Activated CD4-positive, alpha-beta T cell treated with anti-CD3 and anti-CD28 coated beads, Interleukin-2, amount 50 U/mL, for 24 hours (primary cell): ENCODE data around the gene MAP2K6.

Experiments
- DNase-seq, 2 donors: peaks; one replicate each; pipeline ENCODE4 v3.0.0-alpha.2; 2020; ENCODE audit warnings: low read depth in 1 of 2, low spot score in 1 of 2

MAP2K6 gene

DNA sequence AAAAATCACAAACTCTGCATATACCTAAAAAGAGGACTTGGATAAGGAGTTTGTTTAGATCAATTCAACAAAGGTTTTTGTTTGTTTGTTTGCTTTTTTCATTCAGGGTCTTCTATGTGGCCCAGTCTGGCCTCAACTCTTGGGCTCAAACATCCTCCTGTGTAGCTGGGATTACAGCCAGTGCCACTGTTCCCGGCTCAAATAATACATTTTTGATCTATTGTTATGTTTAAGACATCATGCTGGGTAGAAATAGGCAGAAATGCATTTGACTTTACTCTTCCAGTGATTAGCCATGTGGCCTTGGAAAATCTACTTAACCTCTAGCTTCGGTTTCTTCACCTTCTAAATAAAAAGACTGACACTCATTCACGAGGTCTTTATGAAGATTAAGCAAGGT lies 11.5 kb downstream of the MAP2K6 start:
- no peak for DNase-seq

DNA sequence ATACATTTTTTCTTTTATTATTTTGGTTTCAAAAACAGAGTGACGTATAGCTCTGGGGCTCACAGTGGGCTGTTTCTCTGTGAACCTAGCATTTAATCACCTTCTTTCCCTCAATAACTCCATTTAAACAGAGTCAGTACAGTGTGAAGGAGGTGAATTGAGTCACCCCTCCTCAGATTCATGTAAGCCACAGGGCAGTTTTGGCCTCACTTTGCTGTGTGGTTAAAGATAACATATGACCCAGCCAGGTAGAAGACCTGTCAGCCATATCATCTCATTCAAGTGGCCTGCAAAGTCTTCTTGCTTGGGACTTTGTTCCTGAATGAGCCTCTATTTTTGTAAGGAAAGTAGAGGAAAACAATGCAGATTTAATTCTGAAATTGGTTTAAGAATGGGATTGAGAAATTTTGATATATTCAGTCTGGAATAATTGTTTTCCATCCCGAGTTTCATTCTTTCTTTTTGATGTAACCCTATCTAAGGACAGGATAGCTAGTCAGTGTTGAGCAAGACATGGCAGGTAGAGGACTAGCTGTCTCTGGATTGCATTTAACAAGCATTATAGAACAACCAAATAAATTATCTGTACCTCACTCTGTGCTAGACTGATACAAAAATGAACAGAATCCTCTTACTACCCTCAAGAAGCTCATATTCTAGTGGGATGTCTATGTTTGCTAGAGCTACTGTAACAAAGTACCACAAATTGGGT lies 13.1 kb downstream of the MAP2K6 start:
- DNase-seq: no peak

DNA sequence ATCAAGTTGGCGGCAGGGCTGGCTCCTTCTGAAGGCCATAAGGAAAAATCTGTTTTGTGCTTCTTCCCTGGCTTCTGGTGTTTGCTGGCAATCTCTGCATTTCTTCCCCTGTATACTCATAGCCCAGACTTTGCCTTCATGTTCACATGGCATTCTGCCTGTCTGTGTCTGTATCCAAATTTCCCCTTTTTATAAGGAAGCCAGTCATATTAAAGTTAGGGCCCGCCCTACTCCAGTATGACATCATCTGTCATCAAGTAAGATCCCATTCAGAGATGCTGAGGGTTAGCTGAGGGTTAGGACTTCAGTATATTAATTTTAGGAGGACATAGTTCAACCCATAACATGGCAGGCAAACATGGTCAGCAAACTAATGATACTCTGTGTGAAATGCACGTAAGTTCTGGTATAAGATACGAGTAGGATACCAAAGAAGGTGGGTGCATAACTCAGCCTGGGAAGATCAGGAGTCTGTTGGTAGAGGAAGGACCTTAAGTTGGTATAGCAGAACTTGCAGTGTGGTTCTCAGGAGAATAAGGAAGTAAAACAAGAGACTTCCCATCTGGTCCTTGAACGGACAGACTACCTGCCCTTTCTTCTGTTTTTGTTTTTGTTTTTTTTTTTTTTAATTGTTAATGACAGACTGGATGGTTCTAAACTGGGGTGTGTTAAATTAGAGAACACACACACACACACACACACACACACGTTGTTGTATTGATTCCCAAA lies 13.9 kb downstream of the MAP2K6 start:
- DNase-seq: no peak

DNA sequence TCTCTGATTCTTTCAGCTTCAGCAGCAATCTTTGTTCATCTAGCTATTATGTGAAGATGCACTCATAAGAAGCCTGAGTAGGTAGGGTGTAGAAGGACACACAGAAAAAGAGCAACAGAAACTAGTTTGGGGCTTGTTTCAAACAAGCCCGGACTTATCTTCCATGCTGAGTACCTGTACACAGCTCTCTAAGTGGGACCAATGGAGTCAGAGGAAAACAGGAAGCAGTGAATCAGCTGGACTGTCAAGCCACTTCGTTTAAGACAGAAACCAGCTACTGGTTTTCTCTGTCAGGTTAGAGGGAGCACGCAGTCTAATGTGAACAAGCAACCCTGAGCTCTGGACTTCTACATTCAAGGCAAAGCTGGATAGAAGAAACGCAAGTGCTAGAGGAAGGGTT lies 16.0 kb downstream of the MAP2K6 start:
- no peak for DNase-seq

DNA sequence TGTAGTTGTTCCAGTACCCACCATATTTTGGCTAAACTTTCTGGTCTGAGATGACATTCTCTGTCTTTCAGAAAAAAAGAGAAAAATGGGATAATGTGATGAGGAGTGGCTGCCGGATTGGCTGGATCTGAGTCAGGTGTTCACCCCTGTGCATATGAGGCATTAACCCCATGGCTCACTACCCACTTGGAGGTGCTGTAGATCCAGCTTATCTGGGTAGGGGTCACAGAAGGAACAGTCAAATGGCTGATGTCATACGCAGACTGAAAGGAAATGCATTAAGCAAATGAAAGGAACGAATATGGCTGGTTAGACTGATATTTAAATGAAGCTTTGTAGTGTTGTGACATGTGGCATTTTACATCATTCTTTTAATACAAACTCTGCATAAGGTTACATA lies 17.3 kb downstream of the MAP2K6 start:
- no peak for DNase-seq

DNA sequence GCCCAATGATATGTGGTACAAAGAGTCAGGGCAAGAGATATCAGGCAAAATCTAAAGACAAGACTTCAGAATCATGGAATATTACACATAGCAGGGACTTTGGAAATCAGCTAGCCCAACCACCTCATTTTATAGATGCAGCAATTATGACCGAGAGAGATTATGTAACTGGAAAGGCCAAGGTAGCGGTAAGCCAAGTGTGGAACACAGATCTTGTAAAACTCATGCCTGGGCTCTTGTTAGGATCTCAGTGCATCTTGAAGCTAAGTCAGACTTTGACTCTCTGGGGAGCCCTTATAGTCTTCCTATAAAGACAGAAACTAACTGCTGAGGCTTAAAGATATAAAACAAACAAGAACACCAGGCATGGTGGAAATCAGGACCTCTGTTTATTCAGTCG lies 18.6 kb downstream of the MAP2K6 start:
- no peak for DNase-seq

DNA sequence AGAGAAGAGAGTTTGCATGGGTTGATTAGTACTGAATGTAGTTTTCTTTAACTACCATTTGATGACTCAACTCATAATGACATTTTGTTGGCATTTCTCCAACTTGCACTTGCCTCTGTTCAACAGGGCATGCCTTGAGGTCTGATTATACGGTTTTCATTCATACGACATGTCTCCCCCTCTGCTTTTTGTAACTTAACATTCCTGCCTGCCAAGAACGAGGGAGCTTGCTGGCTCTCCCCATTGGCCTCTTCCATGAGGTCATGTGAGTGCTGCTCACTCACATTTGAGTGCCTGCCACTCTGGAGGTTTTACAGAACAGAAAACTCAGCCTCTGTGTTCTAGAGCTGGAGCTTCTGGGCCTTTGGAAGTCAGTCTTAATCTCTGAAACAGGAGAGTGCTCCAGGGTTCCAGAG lies 19.7 kb downstream of the MAP2K6 start:
- DNase-seq: no peak

DNA sequence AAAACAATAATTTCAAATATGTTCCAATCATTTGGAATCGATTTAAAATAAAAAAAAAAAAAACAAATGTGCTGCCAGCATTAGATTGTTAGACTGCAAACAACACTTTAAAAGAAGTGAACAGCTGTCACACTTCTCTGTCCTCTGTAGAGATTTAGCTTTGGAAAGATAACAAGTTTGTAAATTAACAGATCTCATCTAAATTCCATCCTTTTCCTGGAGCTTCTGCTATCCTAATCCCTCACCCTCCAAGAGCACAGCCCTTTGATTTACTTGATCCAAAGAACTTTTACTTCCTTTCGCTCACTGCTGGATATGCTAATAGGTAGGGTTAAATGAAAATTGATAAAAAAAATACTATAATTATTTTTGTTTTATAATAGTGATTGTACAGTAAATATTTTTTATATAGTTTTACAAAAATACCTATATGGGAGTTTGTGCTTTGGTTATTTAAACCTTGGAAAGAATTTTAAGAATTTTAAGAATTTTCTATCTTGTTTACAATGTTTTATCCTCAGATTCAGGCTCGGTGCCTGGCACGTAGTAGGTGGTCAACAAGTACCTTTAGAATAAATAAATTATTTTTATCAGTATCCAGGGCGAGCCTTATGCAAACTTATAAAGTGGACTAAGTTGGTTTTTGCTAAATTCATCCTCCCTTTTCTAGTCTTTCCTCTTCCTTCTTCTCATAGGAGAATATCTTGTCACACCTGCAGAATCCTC lies 21.6 kb downstream of the MAP2K6 start:
- DNase-seq: no peak

DNA sequence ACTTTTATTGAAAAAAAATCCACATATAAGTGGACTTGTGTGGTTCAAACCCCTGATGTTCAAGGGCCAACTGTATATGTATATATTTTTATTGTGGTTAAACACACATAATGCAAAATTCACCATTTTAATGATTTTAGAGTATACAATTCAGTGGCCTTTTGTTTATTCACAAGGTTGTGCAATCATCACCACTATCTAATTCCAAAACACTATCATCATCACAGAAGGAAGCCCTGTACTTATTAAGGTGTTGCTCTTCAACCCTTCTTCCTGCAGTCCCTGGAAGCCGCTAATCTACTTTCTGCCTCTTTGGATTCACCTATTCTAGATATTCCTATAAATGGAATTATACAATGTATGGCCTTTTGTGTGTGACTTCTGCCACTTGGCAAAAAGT lies 23.0 kb downstream of the MAP2K6 start:
- DNase-seq: no peak

DNA sequence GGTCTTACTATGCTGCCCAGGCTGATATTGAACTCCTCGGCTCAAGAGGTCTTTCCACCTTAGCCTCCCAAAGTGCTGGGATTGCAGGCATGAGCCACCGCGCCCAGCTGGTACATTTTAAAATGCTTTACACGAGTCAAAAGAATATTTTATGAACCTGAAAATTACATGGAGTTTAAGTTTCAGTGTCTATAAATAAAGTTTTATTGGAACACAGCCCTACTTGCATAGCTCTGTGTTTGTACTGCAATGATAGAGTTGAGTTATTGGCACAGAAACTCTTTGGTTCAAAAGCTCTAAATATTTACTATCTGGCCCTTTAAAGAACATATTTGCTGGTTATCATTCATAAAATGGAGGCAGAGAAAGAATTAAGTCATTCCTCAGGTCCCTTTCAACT lies 24.3 kb downstream of the MAP2K6 start:
- DNase-seq: no peak

DNA sequence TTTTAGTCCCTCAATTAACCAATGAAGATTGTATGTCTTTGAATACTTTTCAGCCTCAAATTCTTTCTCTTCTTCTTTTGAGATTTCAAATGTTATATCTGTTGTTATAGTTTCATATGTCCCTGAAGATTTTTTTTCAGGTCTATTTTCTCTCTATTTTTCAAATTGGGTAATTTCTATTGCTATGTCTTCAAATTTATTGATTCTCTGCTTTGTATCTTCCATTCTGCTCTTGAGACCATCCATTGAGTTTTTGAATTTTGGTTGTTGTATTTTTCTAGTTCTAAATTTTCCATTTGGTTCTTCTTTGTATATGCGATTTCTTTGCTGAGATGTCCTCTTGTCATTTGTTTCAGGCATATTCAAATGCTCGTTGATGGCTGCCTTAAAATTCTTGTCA lies 26.7 kb downstream of the MAP2K6 start:
- no peak for DNase-seq

DNA sequence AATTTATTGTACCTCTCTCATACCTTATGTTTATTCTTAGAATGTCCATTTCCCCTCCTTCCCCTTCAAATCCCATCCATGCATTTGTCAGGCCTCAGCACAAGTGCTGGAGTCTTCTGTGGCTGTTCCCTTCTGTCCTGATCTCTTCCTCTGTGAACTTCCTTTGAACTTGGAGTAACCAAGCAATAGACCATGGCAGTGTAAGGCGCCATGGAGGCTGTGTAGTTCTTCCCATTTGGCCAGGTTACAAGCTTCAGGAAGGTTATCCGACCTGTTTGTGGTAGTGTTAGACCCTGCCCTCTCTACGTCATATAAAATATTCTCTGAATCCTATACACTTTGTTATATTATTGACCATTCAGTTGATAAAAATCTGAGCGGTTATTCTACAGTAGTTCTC lies 28.6 kb downstream of the MAP2K6 start:
- DNase-seq: no peak

DNA sequence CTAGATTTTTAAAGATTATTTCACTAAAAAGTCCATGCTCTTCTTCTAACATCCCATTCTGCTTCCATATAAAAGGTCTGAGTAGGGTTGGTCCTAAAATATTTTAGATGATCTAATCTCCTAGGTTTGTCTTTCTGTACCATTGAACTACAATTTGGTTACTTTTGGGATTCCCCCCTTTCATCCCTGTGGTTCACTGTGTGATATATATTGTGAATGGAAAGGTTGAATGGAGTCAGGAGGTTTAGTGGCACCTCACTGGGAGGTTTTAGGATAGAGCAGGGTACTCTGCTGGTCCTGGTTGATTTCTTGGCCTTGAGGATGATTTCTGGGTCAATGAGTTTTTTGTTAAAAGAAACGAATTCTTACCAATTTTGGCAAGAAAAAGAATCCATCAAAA lies 29.5 kb downstream of the MAP2K6 start:
- no peak for DNase-seq

DNA sequence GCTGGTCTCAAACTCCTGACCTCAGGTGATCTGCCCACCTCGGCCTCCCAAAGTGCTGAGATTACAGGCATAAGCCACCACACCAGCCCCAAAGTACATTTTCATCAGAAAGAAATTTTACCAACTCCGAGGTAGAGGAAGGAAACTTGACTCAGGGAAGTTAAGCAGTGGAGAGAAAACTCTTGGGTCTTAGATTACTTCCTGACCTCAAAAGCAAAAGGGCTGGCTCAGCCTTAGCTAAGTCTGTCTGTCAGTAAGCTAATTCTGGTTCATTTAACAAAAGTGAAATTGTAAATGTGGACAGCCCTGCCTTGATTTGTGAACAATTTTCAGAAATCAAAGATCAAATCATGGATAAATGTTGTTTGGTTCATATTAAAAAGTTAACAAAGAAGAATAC lies 30.6 kb downstream of the MAP2K6 start:
- no peak for DNase-seq

DNA sequence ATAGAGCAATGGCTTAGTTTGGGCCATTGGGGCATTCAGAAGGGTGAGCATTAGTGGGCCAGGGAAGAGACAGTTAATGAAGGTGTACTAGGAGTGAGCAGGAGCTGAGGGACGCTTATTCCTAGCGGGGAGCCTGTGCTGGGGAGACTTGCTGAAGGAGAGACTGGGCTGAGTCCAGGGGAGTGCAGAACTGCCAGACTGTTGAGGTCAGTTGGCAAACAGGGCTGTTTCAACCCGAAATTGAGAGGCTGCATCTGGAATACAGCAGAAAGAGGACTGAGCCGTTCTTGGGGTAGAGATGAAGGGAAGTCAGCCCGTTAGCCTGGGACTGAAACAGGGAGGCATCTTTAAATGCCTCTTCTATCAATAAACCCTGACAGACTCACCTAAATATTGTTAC lies 33.2 kb downstream of the MAP2K6 start:
- no peak for DNase-seq

DNA sequence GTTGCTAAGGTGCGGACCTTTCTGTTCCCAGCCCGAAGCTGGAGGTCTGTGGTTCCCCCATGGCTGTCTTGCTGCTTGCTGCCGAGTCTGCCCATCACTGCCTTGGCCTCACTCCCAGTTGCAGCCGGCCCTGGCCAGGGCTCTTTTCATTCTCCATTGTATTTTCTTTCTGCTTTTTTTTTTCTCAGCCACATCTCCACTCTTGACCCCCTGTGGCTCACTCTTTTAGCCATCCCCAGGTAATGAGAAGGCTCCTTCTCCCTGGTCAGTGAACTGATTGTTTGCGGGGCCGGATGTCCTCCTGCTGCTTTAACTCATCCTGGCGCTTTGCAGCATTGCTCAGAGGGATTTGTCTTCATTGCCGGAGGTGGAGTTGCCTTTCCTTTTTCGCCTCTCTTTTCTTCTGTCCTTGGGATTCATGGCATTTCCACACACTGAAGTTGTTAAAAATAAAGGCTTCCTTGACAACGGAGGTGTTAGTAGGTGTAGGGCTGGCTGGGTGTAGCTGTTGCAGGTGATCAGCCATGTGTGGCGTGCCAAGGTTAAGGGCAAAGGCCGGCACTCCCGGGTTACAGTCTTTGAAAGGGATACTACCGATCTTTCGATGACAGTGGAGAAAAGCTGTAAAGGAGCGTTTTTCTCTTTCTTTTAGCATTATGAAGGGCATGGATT lies 34.1 kb downstream of the MAP2K6 start:
- no peak for DNase-seq

DNA sequence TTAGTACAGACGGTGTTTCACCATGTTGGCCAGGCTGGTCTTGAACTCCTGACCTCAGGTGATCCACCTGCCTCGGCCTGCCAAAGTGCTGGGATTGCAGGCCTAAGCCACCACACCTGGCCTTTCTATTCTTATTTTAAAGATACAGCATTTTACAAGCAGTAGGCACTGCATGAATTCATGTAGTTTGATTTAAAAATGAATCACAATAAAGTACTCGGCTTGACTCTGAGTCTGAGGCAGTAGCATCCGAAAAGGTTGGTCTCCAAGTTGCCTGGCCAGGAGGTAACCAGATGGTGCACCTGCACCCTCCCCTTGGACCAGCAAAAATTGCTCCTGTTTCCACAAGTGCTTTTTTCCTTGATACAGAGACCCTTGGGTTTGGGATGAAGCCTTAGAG lies 35.6 kb downstream of the MAP2K6 start:
- no peak for DNase-seq

DNA sequence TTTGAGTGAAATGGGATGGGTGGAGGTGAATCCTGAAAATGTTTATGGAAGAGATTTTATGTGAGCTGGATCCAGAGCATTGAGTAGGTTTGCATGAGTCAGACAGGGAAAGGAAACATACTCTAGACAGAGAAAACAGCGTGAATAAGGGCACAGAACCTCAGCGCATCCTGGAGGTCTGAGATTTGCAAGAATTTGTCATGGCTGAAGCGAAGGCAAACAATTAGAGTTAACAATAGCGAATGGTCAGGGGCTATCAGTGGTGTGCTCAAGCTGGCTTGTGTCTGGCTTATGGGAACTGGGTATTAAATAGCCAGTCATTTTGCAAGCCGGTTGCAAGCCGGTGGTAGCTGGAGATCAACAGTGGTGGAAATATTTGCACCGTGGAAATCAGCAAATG lies 36.4 kb downstream of the MAP2K6 start:
- no peak for DNase-seq

DNA sequence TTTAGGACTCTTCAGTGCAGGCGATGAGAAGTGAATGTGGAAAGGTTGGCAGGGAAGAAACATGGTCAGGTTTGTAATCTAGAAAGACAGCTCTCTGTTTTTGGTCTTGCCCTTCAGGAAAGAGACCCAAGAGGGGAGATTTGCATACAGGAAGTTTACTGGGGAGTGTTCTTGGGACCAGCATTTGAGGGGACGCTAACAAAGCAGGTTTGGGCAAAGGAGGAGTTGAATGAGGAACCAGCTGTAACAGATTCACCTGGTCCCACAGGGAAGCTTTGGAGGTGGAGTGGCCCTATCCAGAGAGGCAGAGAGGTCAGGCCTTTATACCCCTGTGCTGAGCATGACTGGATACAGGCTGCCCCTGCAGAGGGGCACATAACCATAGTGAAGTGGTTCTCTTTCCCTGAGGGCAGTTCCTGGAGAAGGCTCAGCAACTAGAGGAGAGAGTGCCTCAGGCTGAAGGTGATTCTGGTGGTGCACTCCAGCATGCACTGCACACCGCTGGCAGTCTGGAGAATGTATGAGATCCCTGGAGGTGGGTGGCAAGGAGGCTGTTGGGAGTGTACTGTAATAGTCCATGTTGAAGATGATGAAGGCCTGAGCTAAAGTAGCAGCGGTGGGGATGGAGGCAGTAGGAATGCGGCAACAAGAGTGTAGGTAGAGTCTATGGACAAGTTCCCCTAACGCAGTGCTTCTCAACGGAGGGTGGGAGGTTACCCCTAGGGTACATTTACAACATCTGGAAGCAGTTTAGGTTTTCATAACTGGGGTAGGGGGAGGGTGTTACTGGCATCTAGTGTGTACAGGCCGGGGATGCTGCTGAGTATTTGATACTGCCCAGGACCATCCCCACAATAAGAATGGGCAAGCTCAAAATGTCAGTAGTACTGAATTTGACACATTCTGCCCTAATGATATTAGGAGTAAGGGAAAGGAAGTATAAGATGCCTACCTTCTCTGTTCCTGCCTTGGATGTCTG lies 37.2 kb downstream of the MAP2K6 start:
- no peak for DNase-seq

DNA sequence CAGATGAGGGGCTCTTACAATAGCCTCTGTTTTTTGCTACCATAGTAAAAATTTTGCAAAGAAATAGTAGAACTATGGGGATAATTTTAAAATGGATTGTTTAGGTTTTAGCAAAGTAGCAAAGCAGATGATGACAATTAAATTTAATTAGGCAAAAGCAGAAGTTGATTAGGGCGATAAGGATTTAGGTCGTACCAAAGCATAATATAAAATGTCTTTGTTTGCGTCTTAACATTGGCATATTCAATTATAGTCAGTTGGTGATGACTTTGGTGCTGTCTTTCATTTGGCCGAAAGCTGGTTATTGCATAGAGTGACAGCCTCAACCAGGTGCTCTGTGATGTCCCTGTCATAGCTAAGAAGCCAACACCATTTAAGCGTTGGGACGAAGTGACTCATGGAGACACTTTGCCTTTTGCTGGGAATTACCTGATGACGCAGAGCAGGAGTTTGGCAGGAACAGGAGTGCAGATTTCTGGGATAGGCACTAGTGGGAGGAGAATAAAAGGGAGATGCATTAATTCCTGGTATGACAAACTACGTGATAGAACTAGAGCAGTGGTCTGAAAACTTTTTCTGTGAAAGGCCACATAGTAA lies 38.3 kb downstream of the MAP2K6 start:
- DNase-seq: no peak
